Activated naive CD4-positive, alpha-beta T cell treated with anti-CD3 and anti-CD28 coated beads, Interleukin-2, amount 50 U/mL, for 72 hours (primary cell): ENCODE results near the gene SLC24A2. TPM values are rescaled to one million over a fixed set of nuclear protein-coding genes. Genes with fewer than 3 reads are reported as not detected.

Experiments used
- ATAC-seq, 2 donors: fragments of 150-1000 bp; cut with Tn5 transposase; 2 replicates each; pipeline ENCODE4 v1.10.0; 2021; ENCODE audit warnings: mild to moderate bottlenecking in 2 of 2, moderate library complexity in 2 of 2
- DNase-seq, 2 donors: peaks; one replicate each; pipeline ENCODE4 v3.0.0; 2021 to 2022; ENCODE audit warnings: low spot score in 2 of 2
- H3K27ac Mint-ChIP-seq, 2 donors: one replicate each; pipeline ENCODE4 v1.8.0; 2022; ENCODE audit warnings: mild to moderate bottlenecking in 2 of 2, mixed read lengths in 2 of 2
- H3K36me3 Mint-ChIP-seq, 2 donors: one replicate each; pipeline ENCODE4 v1.8.0; 2022; ENCODE audit warnings: mixed read lengths in 2 of 2
- H3K9me3 Mint-ChIP-seq, 2 donors: one replicate each; pipeline ENCODE4 v1.8.0; 2022; ENCODE audit warnings: mixed read lengths in 2 of 2
- total RNA-seq, 2 donors: library from RNA; stranded (reverse); gene quantifications; one replicate each; pipeline ENCODE4 v1.2.3, GENCODE V29; 2022

The SLC24A2 gene
- total RNA-seq, 2 donors from 2014 or later, result 0.05 TPM; not detected in 1

- Mint-ChIP-seq H3K36me3 (no peaks in the 10 kb centered on the region), H3K27ac (no peak overlapping the region), H3K9me3 (no peaks in the 10 kb centered on the region)
- DNase-seq, result no peak
- ATAC-seq, result no peak
These were observed 7.6 kb downstream of the SLC24A2 start for GRCh38 chr9:19781240-19781639.

- no peaks in the 10 kb centered on the region for H3K9me3 Mint-ChIP-seq
- peaks cover 0 to 1% of the 10 kb centered on the region in 2 donors for H3K36me3 Mint-ChIP-seq
- no peak for ATAC-seq
- no peak for DNase-seq
- no peak overlapping the region for H3K27ac Mint-ChIP-seq
These were observed 17.4 kb downstream of the SLC24A2 start for GRCh38 chr9:19771446-19771845.

- ATAC-seq, result no peak
- H3K27ac Mint-ChIP-seq, result no peak overlapping the region
- H3K36me3 Mint-ChIP-seq, result peaks cover 0 to 6% of the 10 kb centered on the region in 2 donors
These were observed 17.9 kb downstream of the SLC24A2 start for GRCh38 chr9:19770973-19771372.

GRCh38 chr9:19769213-19769612 lies 19.6 kb downstream of the SLC24A2 start:
- DNase-seq (no peak), ATAC-seq (no peak)
- Mint-ChIP-seq H3K27ac (no peak overlapping the region), H3K36me3 (peaks cover 0 to 15% of the 10 kb centered on the region in 2 donors), H3K9me3 (peaks cover 6 to 14% of the 10 kb centered on the region in 2 donors)

More at GRCh38 chr9:19770973-19771372, 17.9 kb downstream of the SLC24A2 start:
- no peak for DNase-seq
- peaks cover 0 to 1% of the 10 kb centered on the region in 2 donors for H3K9me3 Mint-ChIP-seq

- ATAC-seq, result no peak
- DNase-seq, result no peak
- Mint-ChIP-seq H3K36me3 (peaks cover 0 to 17% of the 10 kb centered on the region in 2 donors), H3K27ac (no peak overlapping the region), H3K9me3 (peaks cover 9 to 17% of the 10 kb centered on the region in 2 donors)
These were observed 20.0 kb downstream of the SLC24A2 start for GRCh38 chr9:19768798-19769197.

- ATAC-seq (no peak), DNase-seq (no peak)
- no peak overlapping the region for H3K27ac Mint-ChIP-seq
- H3K9me3 Mint-ChIP-seq, result peaks cover 1 to 2% of the 10 kb centered on the region in 2 donors
- H3K36me3 Mint-ChIP-seq, result peaks cover 0 to under 1% of the 10 kb centered on the region in 2 donors
These were observed 29.8 kb downstream of the SLC24A2 start for GRCh38 chr9:19759066-19759465.

- no peaks in the 10 kb centered on the region for H3K36me3 Mint-ChIP-seq
- no peak for ATAC-seq
These were observed 31.1 kb downstream of the SLC24A2 start for GRCh38 chr9:19757745-19758144.

GRCh38 chr9:19754921-19755320 lies 33.9 kb downstream of the SLC24A2 start:
- DNase-seq (no peak), ATAC-seq (no peak)
- Mint-ChIP-seq H3K27ac (no peak overlapping the region), H3K36me3 (no peaks in the 10 kb centered on the region), H3K9me3 (no peaks in the 10 kb centered on the region)

More at GRCh38 chr9:19757745-19758144, 31.1 kb downstream of the SLC24A2 start:
- DNase-seq, result no peak
- no peak overlapping the region for H3K27ac Mint-ChIP-seq
- no peaks in the 10 kb centered on the region for H3K9me3 Mint-ChIP-seq

GRCh38 chr9:19748278-19749126 lies 40.3 kb downstream of the SLC24A2 start:
- no peak for DNase-seq
- H3K9me3 Mint-ChIP-seq, result no peaks in the 10 kb centered on the region
- ATAC-seq, result peak; percentile 54 to 71
- H3K27ac Mint-ChIP-seq, result no peak overlapping the region
- H3K36me3 Mint-ChIP-seq, result no peaks in the 10 kb centered on the region

GRCh38 chr9:19746223-19746622 lies 42.6 kb downstream of the SLC24A2 start:
- Mint-ChIP-seq H3K27ac (no peak overlapping the region), H3K9me3 (no peaks in the 10 kb centered on the region), H3K36me3 (no peaks in the 10 kb centered on the region)
- ATAC-seq, result no peak
- DNase-seq, result no peak

- Mint-ChIP-seq H3K9me3 (no peaks in the 10 kb centered on the region), H3K36me3 (no peaks in the 10 kb centered on the region), H3K27ac (no peak overlapping the region)
- ATAC-seq (no peak), DNase-seq (no peak)
These were observed 47.7 kb downstream of the SLC24A2 start for GRCh38 chr9:19741178-19741577.
